ENCODE data around the gene GPSM1.

GRCh38 chr9:136351252-136351800 is 24.0 kb downstream of the GPSM1 start:
- TF ChIP-seq CTCF (conservative IDR thresholded peaks at IDR 0.05; ENCODE audit: low read depth, low read length), result no peak
- TF ChIP-seq EZH2phosphoT487 (IDR thresholded peaks at IDR 0.05; ENCODE audit: borderline replicate concordance, low read length), result no peak

Measured in PC-3 (cell line).